EH (cell line): ENCODE measurements around the gene MED15.
A peak's percentile ranks its signal among the peaks of the same experiment; 100 is the strongest.

ENCODE experiments used
- DNase-seq: peaks from one replicate; pipeline ENCODE4 v3.0.0-alpha.2; 2015; ENCODE audit warnings: low read depth

MED15 gene

DNA sequence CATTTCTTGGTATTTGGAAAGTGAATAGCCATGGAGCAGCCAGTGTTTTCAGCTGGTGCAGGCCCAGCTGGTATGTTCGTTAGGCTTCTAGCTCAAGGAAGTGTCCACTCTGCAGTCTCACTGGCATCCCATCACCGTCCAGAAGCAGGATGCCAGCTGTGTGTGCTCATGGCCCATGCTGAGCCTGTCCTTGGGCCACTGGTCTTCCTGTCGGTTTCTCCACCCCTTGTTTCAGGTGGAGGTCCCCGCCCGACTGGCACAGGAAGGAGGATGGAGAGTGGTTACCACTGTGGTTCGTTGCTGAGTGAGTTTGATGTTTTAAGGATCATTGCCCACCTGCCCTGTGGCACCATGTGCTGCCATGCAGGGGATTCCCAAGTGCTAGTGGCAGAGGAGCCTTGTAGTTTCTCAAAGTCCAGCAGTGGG lies 63.7 kb downstream of the MED15 start:
- DNase-seq: no peak

DNA sequence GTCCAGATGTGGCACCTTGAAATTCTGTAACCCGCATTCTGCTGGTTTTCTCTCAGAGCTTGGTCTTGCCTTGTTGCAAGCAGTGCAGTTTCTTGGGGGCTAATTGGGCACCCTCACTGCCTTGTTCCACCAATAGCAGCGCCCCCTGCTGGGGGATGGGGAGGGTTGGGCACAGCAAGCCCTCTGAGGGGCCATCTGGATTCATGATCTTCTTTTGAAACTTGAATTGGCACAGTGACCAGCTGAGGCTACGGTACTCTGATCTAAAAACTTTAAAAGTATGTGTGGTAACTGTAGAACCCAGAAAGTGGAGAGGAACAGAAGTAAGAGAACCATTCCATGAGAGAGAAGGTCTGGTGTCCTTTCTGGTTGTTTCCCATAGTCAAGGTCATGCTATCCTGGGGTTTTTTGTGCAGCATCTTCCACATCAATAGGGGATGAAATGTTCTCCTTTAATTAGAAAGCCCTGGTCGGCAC lies 64.2 kb downstream of the MED15 start:
- DNase-seq: peak; percentile 35

DNA sequence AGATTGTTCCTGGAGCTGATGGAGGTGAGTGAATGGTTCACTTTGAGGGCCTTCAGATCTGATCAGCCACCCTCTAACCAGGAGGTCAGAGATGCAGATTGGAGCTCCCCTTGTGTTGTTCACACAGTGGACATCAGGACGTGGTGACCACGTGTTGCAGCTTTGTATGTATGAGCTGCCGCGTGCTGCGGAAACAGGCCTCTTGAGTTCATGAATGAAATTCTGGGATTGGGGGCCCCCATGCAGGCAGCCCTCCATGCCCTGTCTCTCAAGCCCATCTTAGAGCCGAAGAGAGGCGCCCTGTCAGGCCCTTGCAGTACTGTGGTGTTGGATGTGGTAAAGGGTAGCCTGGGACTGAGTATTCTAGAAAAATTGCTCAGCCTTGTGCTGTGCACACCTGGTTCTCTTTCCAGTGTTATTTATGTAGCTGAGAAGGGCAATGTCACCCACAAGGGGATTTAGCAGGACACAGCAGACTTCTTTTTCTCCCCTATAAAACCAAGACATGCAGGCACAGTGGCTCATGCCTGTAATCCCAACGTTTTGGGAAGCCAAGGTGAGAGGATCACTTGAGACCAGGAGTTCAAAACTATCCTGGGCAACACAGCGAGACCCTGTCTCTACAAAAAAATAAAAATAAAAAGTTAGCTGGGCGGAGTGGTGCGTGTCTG lies 64.9 kb downstream of the MED15 start:
- no peak for DNase-seq

DNA sequence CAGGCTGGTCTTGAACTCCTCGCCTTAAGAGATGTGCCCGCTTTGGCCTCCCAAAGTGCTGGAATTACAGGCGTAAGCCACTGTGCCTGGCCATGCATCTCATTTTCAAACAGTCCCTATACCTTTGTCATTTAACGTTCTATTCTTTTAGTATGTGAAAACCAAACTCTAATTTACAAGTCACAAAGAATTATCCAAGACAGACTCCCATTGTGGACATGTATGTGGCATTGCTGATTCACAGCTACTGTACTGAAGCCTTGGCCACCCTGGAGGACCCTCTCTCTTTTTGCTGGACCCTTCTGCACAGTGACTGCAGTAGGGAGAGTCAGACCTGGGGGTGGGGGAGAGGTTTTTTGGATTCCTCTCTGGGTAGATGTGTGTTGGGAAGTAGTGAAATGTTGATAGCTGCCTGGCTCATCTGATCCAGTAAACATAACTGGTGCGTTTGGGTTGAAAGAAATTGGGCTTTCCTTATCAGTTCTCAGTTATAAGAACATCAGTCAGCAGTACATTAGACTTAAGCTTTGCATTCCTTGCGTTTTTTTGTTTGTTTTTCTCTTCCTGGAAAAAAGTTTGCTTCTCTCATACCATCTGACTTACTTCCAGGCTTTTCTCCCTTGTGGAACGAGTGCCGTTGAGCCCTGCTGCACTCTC lies 65.9 kb downstream of the MED15 start:
- DNase-seq: no peak

GRCh38 chr22:20573833-20574615 lies 66.6 kb downstream of the MED15 start:
- DNase-seq: no peak

GRCh38 chr22:20574920-20575353 lies 67.5 kb downstream of the MED15 start:
- DNase-seq: no peak

DNA sequence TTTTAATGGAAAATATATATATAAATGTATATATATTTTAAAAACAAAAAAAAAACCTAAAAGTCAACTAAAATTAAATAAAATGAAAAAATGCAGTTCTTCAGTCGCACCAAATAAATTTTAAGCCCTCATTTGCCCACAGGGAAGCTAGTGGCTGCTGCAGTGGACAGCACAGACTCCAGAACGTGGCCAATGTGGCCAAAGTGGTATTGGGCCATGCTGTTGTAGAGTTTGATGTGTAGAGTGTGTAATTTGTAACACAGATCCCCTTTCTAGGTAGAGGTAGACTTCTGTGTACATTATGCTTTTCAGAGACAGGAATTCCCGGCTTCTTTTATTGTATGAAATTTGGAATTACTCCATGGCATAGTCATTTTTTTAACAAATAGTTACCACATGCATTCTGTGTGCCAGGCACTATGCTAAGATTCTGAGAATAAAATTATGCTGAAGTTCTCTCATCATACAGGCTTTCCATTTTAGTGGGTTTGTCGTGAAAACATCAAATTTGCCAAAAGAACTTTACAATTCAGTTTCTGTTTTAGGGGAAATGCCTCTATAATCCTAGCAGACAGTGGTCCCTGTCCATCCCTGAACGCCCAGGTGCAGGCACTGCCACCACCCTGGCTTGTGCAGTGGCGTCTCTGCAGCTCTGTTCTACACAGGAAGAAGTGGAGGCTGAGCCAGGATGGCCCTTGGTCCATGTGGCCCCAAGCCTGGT lies 68.5 kb downstream of the MED15 start:
- DNase-seq: no peak

- no peak for DNase-seq
These were observed 69.0 kb downstream of the MED15 start for GRCh38 chr22:20576445-20576816.

DNA sequence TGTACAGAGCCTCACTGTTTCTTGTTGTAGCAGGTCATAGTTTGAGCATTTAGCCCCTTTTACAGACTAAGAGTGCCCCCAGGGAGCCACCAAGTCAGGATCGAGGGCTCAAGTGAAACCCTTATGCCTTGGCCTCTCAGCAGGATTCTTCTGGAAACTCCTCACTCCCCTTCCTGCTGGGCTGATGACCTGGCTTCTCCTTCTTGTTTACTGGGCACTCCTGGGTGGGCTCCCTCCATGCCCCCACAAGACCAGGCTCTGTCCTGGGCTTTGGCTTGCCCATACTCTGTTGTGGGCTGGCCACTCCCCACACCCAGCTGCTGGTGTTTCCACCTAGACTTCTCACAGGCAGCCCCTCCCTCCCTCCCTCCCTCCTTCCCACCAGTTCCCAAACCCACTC lies 69.6 kb downstream of the MED15 start:
- DNase-seq: no peak

- DNase-seq: no peak
These were observed 70.2 kb downstream of the MED15 start for GRCh38 chr22:20577549-20577975.

DNA sequence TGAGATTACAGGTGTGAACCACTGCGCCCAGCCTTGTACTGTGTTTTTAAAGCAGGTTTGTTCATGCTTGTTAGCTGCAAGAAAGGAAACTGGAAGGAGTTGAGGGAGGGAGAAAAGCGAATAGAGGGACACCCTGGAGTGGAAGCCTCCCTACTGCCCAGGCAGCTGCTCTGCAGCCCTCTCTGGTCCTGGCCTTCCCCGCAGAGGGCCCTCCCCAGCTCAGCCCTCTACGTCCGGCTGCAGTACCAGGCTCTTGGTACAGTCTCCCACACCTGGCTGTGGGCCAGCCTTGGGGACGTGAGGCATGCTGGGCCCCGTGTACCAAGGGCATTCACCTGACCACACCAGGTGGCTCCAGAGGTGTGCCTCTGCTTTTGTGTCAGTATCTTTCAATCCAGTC lies 70.8 kb downstream of the MED15 start:
- no peak for DNase-seq

- no peak for DNase-seq
These were observed 71.3 kb downstream of the MED15 start for GRCh38 chr22:20578707-20579106.

DNA sequence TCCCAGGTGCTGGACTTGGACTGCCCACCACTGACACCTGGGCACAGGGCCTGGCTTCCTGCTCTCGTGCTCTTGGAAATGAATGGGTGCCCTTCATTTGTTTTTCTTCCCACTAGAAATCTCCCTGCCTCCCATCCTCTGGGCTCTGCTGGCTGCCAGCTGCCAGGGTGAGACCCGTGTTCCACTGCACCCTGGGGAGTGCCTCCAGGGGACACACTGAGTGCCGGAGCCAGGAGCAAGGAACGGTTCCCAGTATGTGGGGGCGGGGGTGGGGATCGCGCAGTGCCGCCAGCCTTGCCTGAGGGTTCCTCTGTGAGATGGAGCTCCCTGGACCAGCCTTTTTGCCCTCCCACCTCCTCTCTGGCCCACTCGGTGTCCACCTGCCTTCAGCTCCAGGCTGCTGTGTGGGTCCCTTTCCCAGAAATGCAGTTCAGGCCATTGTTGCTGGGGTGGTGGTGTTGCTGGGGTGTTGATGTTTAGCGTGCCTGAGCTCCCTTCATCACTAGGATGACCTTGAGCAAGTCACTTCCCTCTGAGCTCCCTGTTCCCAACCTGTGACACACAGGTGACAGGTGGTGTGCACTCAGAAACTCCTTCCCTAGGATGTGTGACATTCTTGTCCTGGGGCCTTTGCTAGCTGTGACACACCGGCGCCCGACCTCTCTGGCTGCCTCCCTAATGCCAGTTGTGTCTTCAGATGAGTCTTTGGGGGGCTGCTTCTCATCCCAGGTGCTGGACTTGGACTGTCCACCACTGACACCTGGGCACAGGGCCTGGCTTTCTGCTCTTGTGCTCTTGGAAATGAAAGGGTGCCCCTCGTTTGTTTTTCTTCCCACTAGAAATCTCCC lies 72.1 kb downstream of the MED15 start:
- no peak for DNase-seq

- no peak for DNase-seq
These were observed 72.8 kb downstream of the MED15 start for GRCh38 chr22:20580179-20580578.

DNA sequence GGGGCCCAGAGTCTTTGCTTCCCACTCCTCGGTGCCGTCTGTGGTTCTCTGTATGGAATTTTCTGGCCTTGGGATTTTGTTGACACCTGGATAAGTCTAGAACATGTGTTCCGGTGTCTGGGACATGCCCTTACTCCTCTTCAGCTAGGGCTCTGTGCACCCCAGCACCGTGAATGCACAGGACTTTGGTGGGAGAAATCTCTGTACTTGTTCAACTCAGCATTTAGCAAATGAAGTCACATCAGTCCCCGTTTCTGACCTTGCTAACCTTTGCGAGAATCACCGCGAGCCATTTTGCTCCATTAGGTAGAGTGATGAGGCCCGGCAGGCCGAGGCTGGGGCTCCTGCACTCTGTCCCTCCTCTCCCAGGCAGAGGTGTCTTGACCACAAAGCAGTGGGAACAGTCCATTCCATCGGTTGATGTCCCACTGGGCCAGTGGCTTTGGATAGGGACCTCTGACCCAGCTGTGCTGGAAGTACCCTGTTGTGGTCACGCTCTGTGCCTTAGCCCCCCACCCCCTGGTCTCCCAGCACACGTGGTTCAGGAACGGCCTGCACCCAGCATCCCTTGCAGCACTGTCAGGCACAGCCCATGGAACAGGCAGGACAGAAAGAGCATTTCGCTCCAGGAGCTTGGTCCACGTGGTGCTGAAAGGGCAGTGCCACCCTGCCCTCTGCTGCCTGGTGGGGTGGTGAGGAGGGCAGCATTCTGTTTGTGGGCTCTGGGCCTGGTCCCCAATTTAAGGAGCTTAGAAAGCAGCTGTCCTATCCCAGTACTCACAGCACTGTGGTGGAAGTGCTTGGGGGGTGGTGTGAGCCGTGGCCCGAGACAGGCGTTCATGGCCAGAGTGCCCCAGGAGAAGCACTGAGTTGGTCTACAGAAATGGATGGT lies 73.4 kb downstream of the MED15 start:
- DNase-seq: no peak

GRCh38 chr22:20581503-20582170 lies 74.2 kb downstream of the MED15 start:
- DNase-seq: no peak

GRCh38 chr22:20582171-20582511 lies 74.7 kb downstream of the MED15 start:
- DNase-seq: no peak

GRCh38 chr22:20582520-20583361 lies 75.3 kb downstream of the MED15 start:
- DNase-seq: no peak

DNA sequence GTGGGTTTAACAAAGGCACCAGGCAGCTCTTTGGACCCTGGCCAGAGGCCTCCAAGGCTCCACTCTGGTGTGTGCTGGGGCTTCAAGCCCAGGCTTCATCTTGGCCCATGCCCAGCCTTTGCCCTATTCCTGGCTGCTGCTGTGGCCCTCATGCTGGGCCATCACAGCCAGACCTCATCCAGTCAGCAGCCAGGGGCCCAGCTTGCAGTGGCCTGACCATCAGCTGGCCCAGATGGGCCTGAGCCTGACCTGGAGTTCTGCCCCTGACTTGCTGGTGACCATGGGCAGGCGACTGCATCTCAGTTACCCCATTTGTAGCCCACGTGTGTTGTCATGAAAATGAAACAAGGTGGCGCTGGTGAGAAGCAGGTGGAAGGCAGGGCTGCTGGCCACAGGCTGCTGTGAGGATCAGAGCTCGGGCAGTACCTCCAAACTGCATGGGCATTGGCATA lies 76.1 kb downstream of the MED15 start:
- no peak for DNase-seq
